HG03139 (cell line): ENCODE data around the gene GRK3.
"Not testable (repeated sequence)": the region's sequence is repeated elsewhere in the genome, so short reads cannot be mapped to it uniquely, and the experiment has no call there.

Experiments
- ATAC-seq: cut with Tn5 transposase; IDR thresholded peaks from one replicate; pipeline ENCODE4 v1.9.1; 2021; ENCODE audit not compliant: unreplicated experiment

Gene GRK3

GRCh38 chr22:25548866-25549464 lies 15.5 kb upstream of the GRK3 start:
- no peak for ATAC-seq

GRCh38 chr22:25551396-25551795 lies 13.1 kb upstream of the GRK3 start:
- no peak for ATAC-seq

- not testable (repeated sequence) for ATAC-seq
Measured at GRCh38 chr22:25552405-25552804, 12.1 kb upstream of the GRK3 start.

- no peak for ATAC-seq
Measured at GRCh38 chr22:25553131-25553530, 11.3 kb upstream of the GRK3 start.

- ATAC-seq = no peak
Measured at GRCh38 chr22:25554238-25554671, 10.2 kb upstream of the GRK3 start.

- ATAC-seq = no peak
Measured at GRCh38 chr22:25554689-25555088, 9.8 kb upstream of the GRK3 start.

GRCh38 chr22:25555586-25555985 lies 8.9 kb upstream of the GRK3 start:
- no peak for ATAC-seq

- no peak for ATAC-seq
Measured at GRCh38 chr22:25557218-25557617, 7.3 kb upstream of the GRK3 start.

GRCh38 chr22:25558341-25558740 lies 6.1 kb upstream of the GRK3 start:
- no peak for ATAC-seq

GRCh38 chr22:25559910-25560309 lies 4.6 kb upstream of the GRK3 start:
- ATAC-seq = not testable (repeated sequence)

- ATAC-seq = not testable (repeated sequence)
Measured at GRCh38 chr22:25561182-25561581, 3.3 kb upstream of the GRK3 start.

GRCh38 chr22:25561927-25562326 lies 2.5 kb upstream of the GRK3 start:
- not testable (repeated sequence) for ATAC-seq

- not testable (repeated sequence) for ATAC-seq
Measured at GRCh38 chr22:25562966-25563760, 1.3 kb upstream of the GRK3 start.

- ATAC-seq = peak; percentile 2
Measured at GRCh38 chr22:25563761-25564319, 635 bp upstream of the GRK3 start.

- peak; percentile 1 for ATAC-seq
Measured at GRCh38 chr22:25564979-25565677, 653 bp downstream of the GRK3 start.

GRCh38 chr22:25566186-25566897 lies 1.9 kb downstream of the GRK3 start:
- ATAC-seq = no peak

GRCh38 chr22:25566898-25567235 lies 2.4 kb downstream of the GRK3 start:
- ATAC-seq = no peak

- no peak for ATAC-seq
Measured at GRCh38 chr22:25567251-25567675, 2.8 kb downstream of the GRK3 start.

- not testable (repeated sequence) for ATAC-seq
Measured at GRCh38 chr22:25568066-25568465, 3.6 kb downstream of the GRK3 start.

- ATAC-seq = no peak
Measured at GRCh38 chr22:25569361-25569760, 4.9 kb downstream of the GRK3 start.

GRCh38 chr22:25569983-25570382 lies 5.5 kb downstream of the GRK3 start:
- no peak for ATAC-seq
